WTC11 (cell line): ENCODE data around the gene CBFA2T2. TPM values are rescaled to one million over a fixed set of nuclear protein-coding genes. Genes with fewer than 3 reads are reported as not detected.

ENCODE experiments used
- ATAC-seq: fragments of 200-7000 bp; cut with Tn5 transposase; 2 replicates; pipeline ENCODE4 v1.10.0; 2021; ENCODE audit warnings: mild to moderate bottlenecking, moderate library complexity
- CTCF ChIA-PET: fragments of 300-600 bp; sonication (Branson Sonifier 250); formaldehyde crosslinking; loops from one replicate; lab custom pipeline; 2021; ENCODE audit warnings: antibody characterized with exemption; lab: Charles Lee
- POLR2A ChIA-PET: fragments of 350-600 bp; sonication (Branson Sonifier 250); formaldehyde crosslinking; loops from one replicate; lab custom pipeline; 2021; ENCODE audit warnings: antibody characterized with exemption; lab: Charles Lee
- DNase-seq: peaks from one replicate; pipeline ENCODE4 v3.0.0; 2021; ENCODE audit warnings: low spot score
- H3K27ac Mint-ChIP-seq: 2 replicates; pipeline ENCODE4 v1.8.0; 2021; ENCODE audit warnings: mixed read lengths
- H3K27me3 Mint-ChIP-seq: 2 replicates; pipeline ENCODE4 v1.8.0; 2021; ENCODE audit warnings: low read depth, mild to moderate bottlenecking, moderate library complexity, mixed read lengths
- H3K36me3 Mint-ChIP-seq: 2 replicates; pipeline ENCODE4 v1.8.0; 2021; ENCODE audit warnings: mixed read lengths
- H3K4me1 Mint-ChIP-seq: 2 replicates; pipeline ENCODE4 v1.8.0; 2022; ENCODE audit warnings: mixed read lengths
- H3K4me3 Mint-ChIP-seq: 2 replicates; pipeline ENCODE4 v1.8.0; 2021; ENCODE audit warnings: mild to moderate bottlenecking, moderate library complexity, mixed read lengths
- H3K9me3 Mint-ChIP-seq: 2 replicates; pipeline ENCODE4 v1.8.0; 2021; ENCODE audit warnings: mixed read lengths
- ELF4 ChIP-seq: sonication (generic); formaldehyde crosslinking; IDR thresholded peaks from 2 replicates; pipeline ENCODE4 v1.8.1; 2022; ENCODE audit warnings: low read depth, mild to moderate bottlenecking, moderate library complexity, missing genetic modification reagents
- FOXJ3 ChIP-seq: sonication (generic); formaldehyde crosslinking; IDR thresholded peaks from 2 replicates; pipeline ENCODE4 v1.9.0; 2021; ENCODE audit warnings: missing genetic modification reagents, mild to moderate bottlenecking, borderline replicate concordance
- FOXK1 ChIP-seq: sonication (generic); formaldehyde crosslinking; IDR thresholded peaks from 2 replicates; pipeline ENCODE4 v1.8.0; 2022; ENCODE audit warnings: mild to moderate bottlenecking, moderate library complexity, missing genetic modification reagents
- FOXP1 ChIP-seq: sonication (generic); formaldehyde crosslinking; IDR thresholded peaks from 2 replicates; pipeline ENCODE4 v1.8.0; 2022; ENCODE audit warnings: missing genetic modification reagents, mild to moderate bottlenecking, moderate library complexity, borderline replicate concordance
- GABPB1 ChIP-seq: sonication (generic); formaldehyde crosslinking; IDR thresholded peaks from 2 replicates; pipeline ENCODE4 v1.8.1; 2023; ENCODE audit warnings: mild to moderate bottlenecking, missing genetic modification reagents
- GRHL2 ChIP-seq: fragments of 250-450 bp; sonication (Bioruptor Pico); IDR thresholded peaks from 2 replicates; pipeline ENCODE4 v1.8.0; 2022; ENCODE audit warnings: mild to moderate bottlenecking, moderate library complexity; ENCODE audit not compliant: insufficient replicate concordance, severe bottlenecking
- JAZF1 ChIP-seq: fragments of 250-450 bp; sonication (Bioruptor Pico); IDR thresholded peaks from 2 replicates; pipeline ENCODE4 v1.9.0; 2021; ENCODE audit warnings: moderate library complexity, mild to moderate bottlenecking, inconsistent platforms
- NFE2L1 ChIP-seq: sonication (generic); formaldehyde crosslinking; IDR thresholded peaks from 2 replicates; pipeline ENCODE4 v1.8.1; 2023; ENCODE audit warnings: missing genetic modification reagents
- OVOL2 ChIP-seq: fragments of 250-450 bp; sonication (Bioruptor Pico); IDR thresholded peaks from 2 replicates; pipeline ENCODE4 v1.9.0; 2021; ENCODE audit warnings: mild to moderate bottlenecking, borderline replicate concordance
- SOX15 ChIP-seq: fragments of 250-450 bp; sonication (Bioruptor Pico); IDR thresholded peaks from 2 replicates; pipeline ENCODE4 v1.9.0; 2021; ENCODE audit warnings: mild to moderate bottlenecking
- TEAD1 ChIP-seq: sonication (generic); formaldehyde crosslinking; IDR thresholded peaks from 2 replicates; pipeline ENCODE4 v1.8.0; 2022; ENCODE audit warnings: mild to moderate bottlenecking, missing genetic modification reagents
- TEAD4 ChIP-seq: sonication (generic); formaldehyde crosslinking; IDR thresholded peaks from 2 replicates; pipeline ENCODE4 v1.8.0; 2022; ENCODE audit warnings: mild to moderate bottlenecking, missing genetic modification reagents
- ZNF121 ChIP-seq: sonication (generic); formaldehyde crosslinking; IDR thresholded peaks from 2 replicates; pipeline ENCODE4 v1.8.0; 2023; ENCODE audit warnings: missing genetic modification reagents
- ZNF263 ChIP-seq: sonication (generic); formaldehyde crosslinking; IDR thresholded peaks from 2 replicates; pipeline ENCODE4 v1.8.1; 2022; ENCODE audit warnings: low read depth, mild to moderate bottlenecking, moderate library complexity, missing genetic modification reagents
- ZNF671 ChIP-seq: fragments of 250-450 bp; sonication (Bioruptor Pico); IDR thresholded peaks from 2 replicates; pipeline ENCODE4 v1.8.0; 2021; ENCODE audit warnings: mild to moderate bottlenecking
- total RNA-seq: library from RNA; stranded (reverse); gene quantifications from 3 replicates; pipeline ENCODE4 v1.2.3, GENCODE V29; 2021
- TF ChIP-seq, protein P1 (sequence below): sonication (generic); formaldehyde crosslinking; IDR thresholded peaks from 2 replicates; pipeline ENCODE4 v1.8.0; 2022; ENCODE audit warnings: mild to moderate bottlenecking, missing genetic modification reagents
- TF ChIP-seq, protein P2 (sequence below): sonication (generic); formaldehyde crosslinking; IDR thresholded peaks from 2 replicates; pipeline ENCODE4 v1.8.0; 2022; ENCODE audit warnings: mild to moderate bottlenecking, missing genetic modification reagents
- TF ChIP-seq, protein P3 (sequence below): sonication (generic); formaldehyde crosslinking; IDR thresholded peaks from 2 replicates; pipeline ENCODE4 v1.8.1; 2022; ENCODE audit warnings: missing genetic modification reagents, borderline replicate concordance
- TF ChIP-seq, protein P4 (sequence below): sonication (generic); formaldehyde crosslinking; conservative IDR thresholded peaks from 2 replicates; pipeline ENCODE4 v1.8.1; 2022; ENCODE audit warnings: mild to moderate bottlenecking, missing genetic modification reagents
- TF ChIP-seq, protein P5 (sequence below): sonication (generic); formaldehyde crosslinking; IDR thresholded peaks from 2 replicates; pipeline ENCODE4 v1.8.1; 2022; ENCODE audit warnings: mild to moderate bottlenecking, missing genetic modification reagents, moderate library complexity, borderline replicate concordance
- TF ChIP-seq, protein P6 (sequence below): sonication (generic); formaldehyde crosslinking; IDR thresholded peaks from 2 replicates; pipeline ENCODE4 v1.8.0; 2022; ENCODE audit warnings: mild to moderate bottlenecking, missing genetic modification reagents

The CBFA2T2 gene
- total RNA-seq, 1 experiment from 2014 or later = 22.1 TPM

DNA sequence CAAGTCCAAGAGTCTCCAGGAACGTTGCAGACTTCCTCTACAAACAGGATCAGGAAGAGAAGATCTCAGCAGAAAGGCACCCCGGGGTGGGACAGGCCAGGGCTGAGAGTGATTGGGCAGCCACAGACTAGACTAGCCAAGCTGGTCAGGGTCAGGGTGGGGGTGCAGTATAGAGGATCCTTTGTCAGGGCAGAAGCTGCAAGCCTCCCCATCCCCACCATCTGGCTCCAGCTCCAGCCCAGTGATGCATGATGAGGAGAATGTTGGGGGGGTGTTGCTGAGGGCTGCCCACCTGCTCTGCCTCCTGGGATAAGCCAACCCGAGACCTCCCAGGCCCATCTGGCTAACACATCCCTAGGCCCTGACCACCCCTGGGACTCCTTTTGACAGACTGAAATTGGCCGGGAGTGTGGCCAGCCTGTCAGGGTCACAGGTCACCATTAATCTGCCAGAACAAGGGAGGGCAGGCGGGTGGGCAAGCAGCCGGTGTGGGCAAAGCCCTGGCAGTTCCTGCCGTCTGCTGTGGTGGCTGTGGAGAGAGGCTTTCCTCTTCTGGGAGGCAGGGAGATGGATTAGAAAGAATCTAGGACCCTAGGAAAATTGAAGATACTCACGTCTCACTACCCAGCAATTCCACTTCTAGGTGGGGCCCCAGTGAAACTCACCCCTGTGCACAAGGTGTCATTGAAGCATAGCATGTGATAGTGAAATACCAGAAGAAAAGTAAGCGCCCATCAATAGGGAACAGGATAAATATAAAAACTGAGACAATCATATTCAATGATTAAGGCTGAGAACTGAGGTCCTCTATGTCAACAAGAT is 24.2 kb upstream of the CBFA2T2 start:
- peaks cover 9% of the 10 kb centered on the region for H3K4me1 Mint-ChIP-seq
- ChIA-PET CTCF (interaction anchor here (0.7 to 1.0 kb wide), 2 partner anchors 8 to 188 kb away, joined by 4 to 5 read pairs; no protein-coding TSS in a partner anchor), POLR2A (no interaction called here)
- no peaks in the 10 kb centered on the region for H3K9me3 Mint-ChIP-seq
- no peak overlapping the region for H3K4me3 Mint-ChIP-seq
- ATAC-seq (no peak), DNase-seq (no peak)
- TF ChIP-seq SOX15 (CRISPR knock-in tag) = no peak
- TF ChIP-seq, protein P1, sequence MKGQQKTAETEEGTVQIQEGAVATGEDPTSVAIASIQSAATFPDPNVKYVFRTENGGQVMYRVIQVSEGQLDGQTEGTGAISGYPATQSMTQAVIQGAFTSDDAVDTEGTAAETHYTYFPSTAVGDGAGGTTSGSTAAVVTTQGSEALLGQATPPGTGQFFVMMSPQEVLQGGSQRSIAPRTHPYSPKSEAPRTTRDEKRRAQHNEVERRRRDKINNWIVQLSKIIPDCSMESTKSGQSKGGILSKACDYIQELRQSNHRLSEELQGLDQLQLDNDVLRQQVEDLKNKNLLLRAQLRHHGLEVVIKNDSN (CRISPR knock-in tag) = no peak
- no peak for TF ChIP-seq TEAD1
- TF ChIP-seq, protein P2, sequence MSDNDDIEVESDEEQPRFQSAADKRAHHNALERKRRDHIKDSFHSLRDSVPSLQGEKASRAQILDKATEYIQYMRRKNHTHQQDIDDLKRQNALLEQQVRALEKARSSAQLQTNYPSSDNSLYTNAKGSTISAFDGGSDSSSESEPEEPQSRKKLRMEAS (CRISPR knock-in tag) = no peak
- no peak for TF ChIP-seq FOXJ3 (CRISPR knock-in tag)
- TF ChIP-seq OVOL2 (CRISPR knock-in tag) = no peak
- H3K27ac Mint-ChIP-seq = no peak overlapping the region
- no peaks in the 10 kb centered on the region for H3K36me3 Mint-ChIP-seq
- H3K27me3 Mint-ChIP-seq = peaks cover 42% of the 10 kb centered on the region

DNA sequence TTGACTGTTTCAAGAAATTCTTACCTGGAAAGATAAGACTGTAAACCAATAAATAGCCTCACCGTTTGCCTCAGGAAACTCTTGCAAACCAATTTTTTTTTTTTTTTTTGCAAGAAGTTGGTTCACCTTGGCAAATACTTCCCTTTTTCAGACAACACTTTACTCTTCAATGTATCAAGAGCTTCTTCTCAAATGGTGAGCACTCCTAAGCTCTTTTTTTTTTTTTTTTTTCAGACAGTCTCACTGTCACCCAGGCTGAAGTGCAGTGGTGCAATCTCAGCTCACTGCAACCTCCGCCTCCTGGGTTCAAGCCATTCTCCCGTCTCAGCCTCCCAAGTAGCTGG is 23.6 kb upstream of the CBFA2T2 start:
- Mint-ChIP-seq H3K27ac (no peak overlapping the region), H3K9me3 (no peaks in the 10 kb centered on the region), H3K4me3 (no peak overlapping the region), H3K4me1 (peaks cover 6% of the 10 kb centered on the region), H3K27me3 (peaks cover 36% of the 10 kb centered on the region), H3K36me3 (no peaks in the 10 kb centered on the region)
- ChIA-PET CTCF (interaction anchor here (0.6 to 0.7 kb wide), 2 partner anchors 22 to 187 kb away, joined by 3 to 5 read pairs; partner anchors contain the start of gene SNTA1), POLR2A (interaction anchor here (0.6 kb wide), 1 partner anchor 22 kb away, joined by 3 read pairs; no protein-coding TSS in a partner anchor)
- TF ChIP-seq OVOL2 (CRISPR knock-in tag) = no peak
- no peak for TF ChIP-seq TEAD4 (CRISPR knock-in tag)
- TF ChIP-seq, protein P3, sequence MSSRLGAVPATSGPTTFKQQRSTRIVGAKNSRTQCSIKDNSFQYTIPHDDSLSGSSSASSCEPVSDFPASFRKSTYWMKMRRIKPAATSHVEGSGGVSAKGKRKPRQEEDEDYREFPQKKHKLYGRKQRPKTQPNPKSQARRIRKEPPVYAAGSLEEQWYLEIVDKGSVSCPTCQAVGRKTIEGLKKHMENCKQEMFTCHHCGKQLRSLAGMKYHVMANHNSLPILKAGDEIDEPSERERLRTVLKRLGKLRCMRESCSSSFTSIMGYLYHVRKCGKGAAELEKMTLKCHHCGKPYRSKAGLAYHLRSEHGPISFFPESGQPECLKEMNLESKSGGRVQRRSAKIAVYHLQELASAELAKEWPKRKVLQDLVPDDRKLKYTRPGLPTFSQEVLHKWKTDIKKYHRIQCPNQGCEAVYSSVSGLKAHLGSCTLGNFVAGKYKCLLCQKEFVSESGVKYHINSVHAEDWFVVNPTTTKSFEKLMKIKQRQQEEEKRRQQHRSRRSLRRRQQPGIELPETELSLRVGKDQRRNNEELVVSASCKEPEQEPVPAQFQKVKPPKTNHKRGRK (CRISPR knock-in tag) = no peak
- TF ChIP-seq ELF4 = no peak
- TF ChIP-seq, protein P4, sequence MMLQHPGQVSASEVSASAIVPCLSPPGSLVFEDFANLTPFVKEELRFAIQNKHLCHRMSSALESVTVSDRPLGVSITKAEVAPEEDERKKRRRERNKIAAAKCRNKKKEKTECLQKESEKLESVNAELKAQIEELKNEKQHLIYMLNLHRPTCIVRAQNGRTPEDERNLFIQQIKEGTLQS = no peak
- no peak for TF ChIP-seq NFE2L1
- no peak for TF ChIP-seq GRHL2 (CRISPR knock-in tag)
- TF ChIP-seq TEAD1 = no peak
- no peak for DNase-seq
- ATAC-seq = no peak

DNA sequence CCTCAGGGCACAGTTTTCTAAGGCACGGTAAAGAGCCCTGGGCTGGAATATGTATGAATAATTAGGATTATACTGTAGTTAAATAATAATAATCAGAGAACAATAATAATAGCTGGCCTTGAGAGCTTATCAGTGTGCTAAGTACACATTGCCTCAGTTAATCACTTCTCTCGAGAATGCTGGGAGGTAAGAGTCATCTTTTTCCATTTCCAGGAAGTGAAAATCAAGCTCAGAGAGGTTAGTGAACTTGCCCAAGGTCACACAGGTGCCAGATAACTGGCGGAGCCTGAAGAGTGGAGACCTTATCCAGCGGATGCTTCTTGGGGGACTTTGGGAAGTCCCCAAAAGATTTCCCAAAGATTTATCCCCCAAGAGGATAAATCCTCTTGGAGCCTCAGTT is 19.4 kb upstream of the CBFA2T2 start:
- ATAC-seq = no peak
- no peaks in the 10 kb centered on the region for H3K9me3 Mint-ChIP-seq
- DNase-seq = no peak
- CTCF ChIA-PET = interaction anchor here (1.1 to 1.3 kb wide), 3 partner anchors 13 to 197 kb away, joined by 4 to 6 read pairs (median 5); no protein-coding TSS in a partner anchor
- no peaks in the 10 kb centered on the region for H3K36me3 Mint-ChIP-seq
- no peak overlapping the region for H3K27ac Mint-ChIP-seq
- H3K4me3 Mint-ChIP-seq = no peak overlapping the region
- POLR2A ChIA-PET = no interaction called here
- peaks cover 8% of the 10 kb centered on the region for H3K27me3 Mint-ChIP-seq
- H3K4me1 Mint-ChIP-seq = peaks cover 19% of the 10 kb centered on the region
- TF ChIP-seq FOXK1 (CRISPR knock-in tag) (no peak), FOXP1 (no peak), GABPB1 (CRISPR knock-in tag) (no peak), ZNF263 (CRISPR knock-in tag) (no peak), GRHL2 (CRISPR knock-in tag) (no peak), JAZF1 (CRISPR knock-in tag) (no peak), ZNF671 (CRISPR knock-in tag) (no peak), ZNF121 (no peak)
- TF ChIP-seq, protein P3 (CRISPR knock-in tag) = no peak
- TF ChIP-seq, protein P1 (CRISPR knock-in tag) = no peak
- TF ChIP-seq, protein P5, sequence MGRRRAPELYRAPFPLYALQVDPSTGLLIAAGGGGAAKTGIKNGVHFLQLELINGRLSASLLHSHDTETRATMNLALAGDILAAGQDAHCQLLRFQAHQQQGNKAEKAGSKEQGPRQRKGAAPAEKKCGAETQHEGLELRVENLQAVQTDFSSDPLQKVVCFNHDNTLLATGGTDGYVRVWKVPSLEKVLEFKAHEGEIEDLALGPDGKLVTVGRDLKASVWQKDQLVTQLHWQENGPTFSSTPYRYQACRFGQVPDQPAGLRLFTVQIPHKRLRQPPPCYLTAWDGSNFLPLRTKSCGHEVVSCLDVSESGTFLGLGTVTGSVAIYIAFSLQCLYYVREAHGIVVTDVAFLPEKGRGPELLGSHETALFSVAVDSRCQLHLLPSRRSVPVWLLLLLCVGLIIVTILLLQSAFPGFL (CRISPR knock-in tag) = no peak
- TF ChIP-seq, protein P6, sequence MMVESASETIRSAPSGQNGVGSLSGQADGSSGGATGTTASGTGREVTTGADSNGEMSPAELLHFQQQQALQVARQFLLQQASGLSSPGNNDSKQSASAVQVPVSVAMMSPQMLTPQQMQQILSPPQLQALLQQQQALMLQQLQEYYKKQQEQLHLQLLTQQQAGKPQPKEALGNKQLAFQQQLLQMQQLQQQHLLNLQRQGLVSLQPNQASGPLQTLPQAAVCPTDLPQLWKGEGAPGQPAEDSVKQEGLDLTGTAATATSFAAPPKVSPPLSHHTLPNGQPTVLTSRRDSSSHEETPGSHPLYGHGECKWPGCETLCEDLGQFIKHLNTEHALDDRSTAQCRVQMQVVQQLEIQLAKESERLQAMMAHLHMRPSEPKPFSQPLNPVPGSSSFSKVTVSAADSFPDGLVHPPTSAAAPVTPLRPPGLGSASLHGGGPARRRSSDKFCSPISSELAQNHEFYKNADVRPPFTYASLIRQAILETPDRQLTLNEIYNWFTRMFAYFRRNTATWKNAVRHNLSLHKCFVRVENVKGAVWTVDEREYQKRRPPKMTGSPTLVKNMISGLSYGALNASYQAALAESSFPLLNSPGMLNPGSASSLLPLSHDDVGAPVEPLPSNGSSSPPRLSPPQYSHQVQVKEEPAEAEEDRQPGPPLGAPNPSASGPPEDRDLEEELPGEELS (CRISPR knock-in tag) = no peak
